GM12878 (cell line): Measurements from ENCODE around the gene C2orf68. TPM values are rescaled to one million over a fixed set of nuclear protein-coding genes. Genes with fewer than 3 reads are reported as not detected.

Experiments
- ASH2L ChIP-seq: fragments of 300-600, 200-600 bp; sonication (generic); IDR thresholded peaks from 2 replicates; pipeline ENCODE4 v1.6.1; 2017; ENCODE audit warnings: low read depth, mild to moderate bottlenecking, borderline replicate concordance
- BACH1 ChIP-seq: fragments of 450-650 bp; IDR thresholded peaks from 2 replicates; pipeline ENCODE4 v1.6.1; 2017; ENCODE audit warnings: mild to moderate bottlenecking, borderline replicate concordance
- CTCF ChIP-seq, 3 experiments: IDR thresholded peaks in 2 of 3; conservative IDR thresholded peaks in 1 of 3; 2 replicates each; pipeline ENCODE4 v1.5.1; 2011; ENCODE audit warnings: low read depth in 3 of 3, low read length in 3 of 3, mild to moderate bottlenecking in 3 of 3, control low read depth in 2 of 3, moderate library complexity in 2 of 3, inconsistent platforms in 1 of 3, mixed read lengths in 1 of 3; ENCODE audit not compliant: control insufficient read depth in 2 of 3, insufficient read depth in 1 of 3; ENCODE audit errors: extremely low read depth in 1 of 3
- HDAC2 ChIP-seq: fragments of 200-600 bp; sonication (generic); IDR thresholded peaks from 2 replicates; pipeline ENCODE4 v1.6.1; 2017
- IRF4 ChIP-seq: IDR thresholded peaks from 2 replicates; pipeline ENCODE4 v1.6.1; 2011; ENCODE audit warnings: low read depth, low read length
- IRF5 ChIP-seq: fragments of 450-650 bp; IDR thresholded peaks from 2 replicates; pipeline ENCODE4 v1.6.1; 2017; ENCODE audit warnings: borderline replicate concordance
- MEF2A ChIP-seq: IDR thresholded peaks from 2 replicates; pipeline ENCODE4 v1.6.1; 2011; ENCODE audit warnings: low read depth, mild to moderate bottlenecking, low read length, moderate library complexity; ENCODE audit not compliant: insufficient read depth
- MLLT1 ChIP-seq: fragments of 450-650 bp; IDR thresholded peaks from 2 replicates; pipeline ENCODE4 v1.6.1; 2016; ENCODE audit warnings: mild to moderate bottlenecking
- MXI1 ChIP-seq: fragments of 150-350 bp; IDR thresholded peaks from 2 replicates; pipeline ENCODE4 v1.6.1; 2011; ENCODE audit warnings: low read depth, mild to moderate bottlenecking, inconsistent platforms, low read length, improper control_type of control experiment
- NR2C2 ChIP-seq: IDR thresholded peaks from 2 replicates; pipeline ENCODE4 v1.6.1; 2011; ENCODE audit warnings: borderline replicate concordance, low read depth; ENCODE audit not compliant: control insufficient read depth, insufficient read length
- NR2F1 ChIP-seq: fragments of 450-650 bp; conservative IDR thresholded peaks from 2 replicates; pipeline ENCODE4 v1.6.1; 2017; ENCODE audit warnings: mild to moderate bottlenecking
- RB1 ChIP-seq: fragments of 450-650 bp; formaldehyde crosslinking; IDR thresholded peaks from 2 replicates; pipeline ENCODE4 v1.6.1; 2017; ENCODE audit warnings: mild to moderate bottlenecking, borderline replicate concordance
- RCOR1 ChIP-seq: conservative IDR thresholded peaks from 2 replicates; pipeline ENCODE4 v1.6.1; 2012; ENCODE audit warnings: low read depth, low read length, improper control_type of control experiment
- RFX5 ChIP-seq: IDR thresholded peaks from 2 replicates; pipeline ENCODE4 v1.6.1; 2011; ENCODE audit warnings: low read depth, low read length, improper control_type of control experiment
- TARDBP ChIP-seq: IDR thresholded peaks from 2 replicates; pipeline ENCODE4 v1.6.1; 2016; ENCODE audit warnings: borderline replicate concordance
- USF1 ChIP-seq: IDR thresholded peaks from 2 replicates; pipeline ENCODE4 v1.6.1; 2011; ENCODE audit warnings: borderline replicate concordance, low read depth, mild to moderate bottlenecking, moderate library complexity, mixed read lengths, low read length; ENCODE audit not compliant: insufficient read depth; ENCODE audit errors: extremely low read length
- ZBTB4 ChIP-seq: fragments of 450-650 bp; formaldehyde crosslinking; IDR thresholded peaks from 2 replicates; pipeline ENCODE4 v1.4.0; 2022; ENCODE audit warnings: mild to moderate bottlenecking, moderate library complexity
- polyA plus RNA-seq, 11 experiments: library from polyadenylated mRNA; depleted of rRNA in 4 of 11; unstranded in 6 of 11; stranded (reverse) in 5 of 11; fragments of >200 nt; fragmentation: Nextera tagmentation in 4 of 11; fragmentation: Illumina TruSeq in 1 of 11; extraction: Ambion mirVana in 4 of 11; extraction: Trizol in 1 of 11; gene quantifications; 1 replicate in 1 of 11; 2 replicates in 10 of 11; pipeline versions ENCODE4 v1.2.1 to v1.2.3, GENCODE V29; 2011 to 2016; ENCODE audit warnings: inconsistent platforms in 2 of 11, missing spikeins in 2 of 11, low read depth in 1 of 11
- total RNA-seq, 4 experiments: library from RNA; depleted of rRNA in 3 of 4; stranded (reverse); fragments of >200 nt in 3 of 4; fragmentation: Illumina TruSeq in 1 of 4; extraction: Trizol in 1 of 4; gene quantifications; 2 replicates each; pipeline versions ENCODE4 v1.2.1 to v1.2.3, GENCODE V29; 2013 to 2021

C2orf68 gene
- total and polyA plus RNA-seq, 10 of the 15 experiments (the other 5 are each of a cell fraction or from before 2014, with no cell fraction given) = 12.7 to 56.1 (median 28.4) TPM

- TF ChIP-seq CTCF (IDR thresholded peaks at IDR 0.05 in 2 of 3, conservative IDR thresholded peaks at IDR 0.05 in 1 of 3; ENCODE audit: control insufficient read depth in 2 of 3, extremely low read depth in 1 of 3, insufficient read depth in 1 of 3, low read depth in 3 of 3, low read length in 3 of 3) = no peak
- no peak for TF ChIP-seq RFX5
- no peak for TF ChIP-seq ASH2L
- no peak for TF ChIP-seq NR2F1
- TF ChIP-seq RCOR1 = no peak
- TF ChIP-seq MEF2A = no peak
- TF ChIP-seq USF1 = no peak
- TF ChIP-seq HDAC2 = no peak
- TF ChIP-seq IRF5 = no peak
- TF ChIP-seq MLLT1 = 0 out of 2 replicates have a peak, but pooled peaks have one; percentile 11
- no peak for TF ChIP-seq NR2C2
- no peak for TF ChIP-seq TARDBP
- peak; percentile 76 for TF ChIP-seq IRF4
- no peak for TF ChIP-seq BACH1
- TF ChIP-seq MXI1 = no peak
- TF ChIP-seq ZBTB4 = no peak
- no peak for TF ChIP-seq RB1
Observed at GRCh38 chr2:85584857-85585780, 26.7 kb downstream of the C2orf68 start (continued).
